ENCODE measurements around the gene MYO7A.

MYO7A gene

GRCh38 chr11:77165066-77165465 lies 37.0 kb downstream of the MYO7A start:
- DNase-seq (ENCODE audit: low read depth) = no peak

GRCh38 chr11:77166021-77166420 lies 38.0 kb downstream of the MYO7A start:
- DNase-seq (ENCODE audit: low read depth) = no peak

DNA sequence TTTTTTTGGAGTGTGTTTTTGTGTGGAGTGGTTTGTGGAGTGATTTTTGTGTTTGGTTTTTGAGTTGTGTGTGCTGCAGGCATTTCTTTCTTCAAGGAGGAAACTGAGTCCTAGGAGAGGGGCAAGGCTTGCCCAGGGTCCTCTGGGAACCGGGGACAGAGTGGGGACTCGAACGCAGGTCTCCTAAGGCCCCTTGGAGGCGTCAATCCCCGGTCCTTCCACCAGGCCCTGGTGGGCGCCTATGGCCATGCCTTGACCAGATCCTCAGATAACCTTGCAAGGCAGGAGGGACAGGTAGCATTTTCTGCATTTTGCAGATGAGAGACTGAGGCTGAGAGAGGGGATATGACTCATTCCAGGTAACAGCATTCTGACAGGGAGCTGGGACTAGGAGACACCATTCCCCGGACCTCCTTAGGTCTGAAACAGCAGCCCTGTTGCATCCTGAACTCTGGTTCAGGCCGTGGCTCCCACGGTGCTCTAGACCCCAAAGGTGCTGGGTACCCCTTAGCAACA lies 39.1 kb downstream of the MYO7A start:
- DNase-seq (ENCODE audit: low read depth) = no peak

GRCh38 chr11:77167791-77168190 lies 39.7 kb downstream of the MYO7A start:
- DNase-seq (ENCODE audit: low read depth) = no peak

GRCh38 chr11:77170107-77170506 lies 42.1 kb downstream of the MYO7A start:
- no peak for DNase-seq (ENCODE audit: low read depth)

DNA sequence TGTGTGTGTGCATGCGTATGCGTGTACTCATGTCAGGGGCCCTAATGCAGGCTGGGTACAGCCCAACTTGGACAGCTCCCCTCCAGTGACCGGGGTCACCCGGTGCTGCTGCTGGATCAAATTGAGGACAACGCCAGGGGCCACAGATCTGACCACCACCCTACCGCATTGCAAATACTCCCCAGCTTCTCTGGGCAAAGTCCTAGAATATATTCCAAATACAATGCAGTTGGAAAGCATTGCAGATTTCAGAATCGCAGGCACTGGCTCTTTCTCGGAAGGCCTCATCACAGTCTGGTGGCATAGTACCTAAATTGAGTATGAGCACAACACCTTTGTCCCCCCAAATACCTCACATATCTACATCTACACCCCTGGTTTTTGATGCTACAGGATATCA lies 43.2 kb downstream of the MYO7A start:
- no peak for DNase-seq (ENCODE audit: low read depth)

GRCh38 chr11:77171885-77172665 lies 44.0 kb downstream of the MYO7A start:
- DNase-seq (ENCODE audit: low read depth) = no peak

GRCh38 chr11:77172666-77172982 lies 44.6 kb downstream of the MYO7A start:
- DNase-seq (ENCODE audit: low read depth) = no peak

DNA sequence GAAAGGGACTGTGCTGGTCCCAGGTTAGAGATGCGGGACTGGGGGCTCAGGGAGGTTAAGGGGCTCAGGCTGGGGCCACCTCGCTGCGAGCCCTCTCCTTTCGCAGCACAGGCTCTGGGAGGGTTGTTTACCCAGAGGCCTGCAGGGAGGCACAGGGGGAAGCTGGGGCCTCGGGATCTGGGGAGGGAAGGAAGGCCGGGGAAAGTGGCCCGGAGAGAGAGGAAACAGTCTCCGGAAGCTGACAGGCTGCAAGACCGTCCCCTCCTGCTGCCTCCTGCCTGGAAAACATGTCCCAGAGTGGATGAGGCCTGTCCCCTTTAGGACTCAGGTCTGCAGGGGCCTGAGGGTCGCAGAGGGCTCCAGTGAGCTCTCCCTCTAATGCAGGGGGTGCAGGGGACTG lies 45.4 kb downstream of the MYO7A start:
- DNase-seq (ENCODE audit: low read depth) = no peak

- no peak for DNase-seq (ENCODE audit: low read depth)
Measured at GRCh38 chr11:77174559-77174958, 46.5 kb downstream of the MYO7A start.

DNA sequence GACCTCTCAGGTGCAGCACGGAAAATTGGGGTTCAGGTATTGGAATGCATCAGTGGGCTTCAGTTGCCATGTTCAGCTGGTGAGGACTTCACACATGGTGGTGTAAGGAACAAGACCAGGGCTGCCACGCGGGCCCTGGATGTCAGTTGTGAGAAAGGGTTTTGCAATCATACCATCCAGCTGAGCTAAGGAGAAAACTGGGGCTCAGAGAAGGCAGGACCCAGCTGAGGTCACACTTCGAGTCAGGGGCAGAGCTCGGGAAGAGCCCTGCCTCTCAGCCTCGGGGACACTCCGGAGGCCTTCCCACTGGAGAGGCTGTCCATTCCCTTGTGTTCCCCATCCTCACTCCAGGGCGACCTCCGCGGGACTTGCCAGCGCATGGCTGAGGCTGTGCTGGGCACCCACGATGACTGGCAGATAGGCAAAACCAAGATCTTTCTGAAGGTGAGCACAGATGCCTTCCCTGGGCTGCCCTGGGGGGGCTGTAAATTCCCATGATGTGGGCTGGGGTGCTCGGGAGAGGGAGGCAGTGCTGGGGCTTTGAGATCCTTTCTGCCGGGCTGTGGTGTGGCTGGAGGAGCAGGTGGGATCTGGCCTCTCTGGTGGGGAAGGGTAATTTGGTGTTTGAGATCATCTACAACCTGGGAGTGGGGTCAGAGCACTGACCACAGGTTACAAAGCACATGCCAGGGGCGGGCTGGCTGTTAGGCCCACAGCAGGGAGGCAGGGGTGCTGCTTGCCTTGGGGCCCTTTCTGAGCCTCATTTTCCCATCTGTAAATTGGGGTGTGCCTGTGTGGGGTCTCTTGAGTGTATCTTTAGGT lies 47.2 kb downstream of the MYO7A start:
- peak; percentile 17 for DNase-seq (ENCODE audit: low read depth)

DNA sequence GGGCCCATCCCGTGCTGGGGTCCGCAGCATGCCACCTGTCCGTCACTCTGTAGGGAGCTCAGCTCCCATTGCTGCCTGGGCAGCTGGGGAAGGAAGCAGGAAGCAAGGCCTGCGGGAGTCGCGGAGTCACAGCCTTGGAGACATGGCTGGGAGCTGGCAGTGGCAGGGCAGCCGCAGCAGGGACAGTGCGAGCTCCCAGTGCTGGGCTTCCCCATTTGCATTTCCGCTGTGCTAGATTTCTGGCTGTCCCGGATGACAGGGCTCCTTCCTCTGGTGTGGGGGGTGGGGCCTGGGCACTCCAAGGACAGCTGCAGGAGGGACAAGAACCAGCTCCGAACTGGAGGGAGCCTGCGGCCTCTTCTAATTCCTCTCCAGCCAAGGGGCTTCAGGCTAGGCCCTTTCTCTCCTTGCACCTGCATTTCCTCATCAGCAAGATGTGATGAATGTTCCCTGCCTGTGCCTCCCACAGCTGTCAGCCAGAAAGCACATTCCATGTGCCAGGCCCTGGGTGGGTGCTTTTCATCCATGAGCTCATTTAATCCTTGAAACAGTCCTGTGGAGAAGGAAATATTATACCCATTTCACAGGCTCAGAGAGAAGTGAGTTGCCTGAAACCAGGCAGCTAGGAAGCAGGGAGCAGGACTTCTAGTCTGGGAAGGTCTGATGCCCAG lies 48.0 kb downstream of the MYO7A start:
- peak; percentile 15 for DNase-seq (ENCODE audit: low read depth)

DNA sequence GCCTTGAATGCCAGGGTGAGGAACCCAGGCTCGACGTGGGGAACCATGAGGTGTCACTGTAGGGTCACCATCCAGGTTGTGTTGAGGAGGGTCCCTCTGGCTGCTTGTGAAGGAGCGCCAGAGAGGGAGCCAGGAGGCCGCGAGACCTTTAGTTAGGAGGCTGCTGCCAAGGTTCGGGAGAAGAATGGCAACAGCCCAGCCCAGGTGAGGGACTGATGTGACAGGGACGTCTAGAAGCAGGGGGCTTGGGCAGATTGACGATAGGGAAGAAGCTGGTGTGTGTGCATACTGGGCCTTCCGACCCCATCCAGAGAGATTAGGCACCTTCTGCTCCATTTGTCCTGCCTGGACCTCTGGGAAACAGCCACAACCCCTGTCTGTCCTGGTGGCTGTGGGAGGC lies 49.0 kb downstream of the MYO7A start:
- DNase-seq (ENCODE audit: low read depth) = no peak

DNA sequence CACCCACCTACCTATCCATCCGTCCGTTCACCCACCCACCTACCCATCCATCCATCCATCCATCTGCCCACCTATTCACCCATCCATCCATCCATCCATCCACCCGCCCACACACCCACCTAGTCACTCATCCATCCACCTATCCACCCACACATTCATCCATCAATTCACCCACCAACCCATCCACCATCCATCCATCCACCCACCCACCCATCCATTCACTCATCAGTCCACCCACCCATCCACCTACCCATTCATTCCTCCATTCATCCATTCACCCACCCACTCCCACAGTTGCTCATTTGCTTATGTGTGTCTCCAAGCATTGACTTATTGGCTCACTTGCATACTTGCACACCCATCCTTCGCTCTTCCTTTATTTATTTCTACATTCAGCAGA lies 50.1 kb downstream of the MYO7A start:
- no peak for DNase-seq (ENCODE audit: low read depth)

- DNase-seq (ENCODE audit: low read depth) = no peak
Measured at GRCh38 chr11:77179048-77179447, 51.0 kb downstream of the MYO7A start.

DNA sequence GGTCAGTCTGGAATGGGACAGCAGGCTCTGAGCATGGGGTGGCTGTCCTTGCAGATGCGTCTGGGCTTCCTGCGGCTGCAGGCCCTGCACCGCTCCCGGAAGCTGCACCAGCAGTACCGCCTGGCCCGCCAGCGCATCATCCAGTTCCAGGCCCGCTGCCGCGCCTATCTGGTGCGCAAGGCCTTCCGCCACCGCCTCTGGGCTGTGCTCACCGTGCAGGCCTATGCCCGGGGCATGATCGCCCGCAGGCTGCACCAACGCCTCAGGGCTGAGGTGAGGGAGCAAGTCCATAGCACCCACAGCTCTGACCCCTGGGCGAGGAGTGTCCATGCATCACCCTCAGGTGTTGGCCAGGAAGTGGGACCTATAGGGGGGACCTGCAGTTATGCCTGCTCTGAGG lies 51.6 kb downstream of the MYO7A start:
- DNase-seq (ENCODE audit: low read depth) = no peak

- no peak for DNase-seq (ENCODE audit: low read depth)
Measured at GRCh38 chr11:77180346-77180745, 52.3 kb downstream of the MYO7A start.

DNA sequence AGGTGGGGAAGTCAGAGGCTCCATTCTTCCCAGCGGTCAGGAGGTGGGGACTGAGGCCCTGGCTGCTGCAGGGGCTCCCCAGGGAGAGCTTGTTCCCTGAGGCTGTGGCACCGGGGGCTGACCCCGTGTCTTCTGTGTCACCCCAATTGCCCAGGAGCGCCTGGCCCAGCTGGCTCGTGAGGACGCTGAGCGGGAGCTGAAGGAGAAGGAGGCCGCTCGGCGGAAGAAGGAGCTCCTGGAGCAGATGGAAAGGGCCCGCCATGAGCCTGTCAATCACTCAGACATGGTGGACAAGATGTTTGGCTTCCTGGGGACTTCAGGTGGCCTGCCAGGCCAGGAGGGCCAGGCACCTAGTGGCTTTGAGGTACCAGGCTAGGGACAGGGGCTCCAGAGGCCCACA lies 53.2 kb downstream of the MYO7A start:
- DNase-seq (ENCODE audit: low read depth) = no peak

DNA sequence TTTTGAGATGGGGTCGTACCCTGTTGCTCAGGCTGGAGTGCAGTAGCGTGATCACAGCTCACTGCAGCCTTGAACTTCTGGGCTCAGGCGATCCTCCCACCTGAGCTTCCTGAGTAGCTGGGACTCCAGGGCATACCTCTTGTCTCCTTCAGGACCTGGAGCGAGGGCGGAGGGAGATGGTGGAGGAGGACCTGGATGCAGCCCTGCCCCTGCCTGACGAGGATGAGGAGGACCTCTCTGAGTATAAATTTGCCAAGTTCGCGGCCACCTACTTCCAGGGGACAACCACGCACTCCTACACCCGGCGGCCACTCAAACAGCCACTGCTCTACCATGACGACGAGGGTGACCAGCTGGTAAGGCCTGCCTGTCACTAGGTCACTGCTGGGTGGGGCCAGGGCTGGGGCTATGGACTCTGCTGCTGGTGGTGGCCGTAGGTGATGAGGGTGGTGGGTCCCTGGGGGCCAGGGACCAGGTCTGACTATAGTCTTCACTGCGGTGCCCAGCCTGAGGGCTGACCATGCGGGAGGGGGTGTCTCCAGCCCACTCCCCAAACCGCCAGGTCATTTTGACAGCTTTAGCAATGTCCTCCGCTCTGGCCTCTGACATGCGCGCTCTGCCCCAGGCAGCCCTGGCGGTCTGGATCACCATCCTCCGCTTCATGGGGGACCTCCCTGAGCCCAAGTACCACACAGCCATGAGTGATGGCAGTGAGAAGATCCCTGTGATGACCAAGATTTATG lies 53.9 kb downstream of the MYO7A start:
- no peak for DNase-seq (ENCODE audit: low read depth)

DNA sequence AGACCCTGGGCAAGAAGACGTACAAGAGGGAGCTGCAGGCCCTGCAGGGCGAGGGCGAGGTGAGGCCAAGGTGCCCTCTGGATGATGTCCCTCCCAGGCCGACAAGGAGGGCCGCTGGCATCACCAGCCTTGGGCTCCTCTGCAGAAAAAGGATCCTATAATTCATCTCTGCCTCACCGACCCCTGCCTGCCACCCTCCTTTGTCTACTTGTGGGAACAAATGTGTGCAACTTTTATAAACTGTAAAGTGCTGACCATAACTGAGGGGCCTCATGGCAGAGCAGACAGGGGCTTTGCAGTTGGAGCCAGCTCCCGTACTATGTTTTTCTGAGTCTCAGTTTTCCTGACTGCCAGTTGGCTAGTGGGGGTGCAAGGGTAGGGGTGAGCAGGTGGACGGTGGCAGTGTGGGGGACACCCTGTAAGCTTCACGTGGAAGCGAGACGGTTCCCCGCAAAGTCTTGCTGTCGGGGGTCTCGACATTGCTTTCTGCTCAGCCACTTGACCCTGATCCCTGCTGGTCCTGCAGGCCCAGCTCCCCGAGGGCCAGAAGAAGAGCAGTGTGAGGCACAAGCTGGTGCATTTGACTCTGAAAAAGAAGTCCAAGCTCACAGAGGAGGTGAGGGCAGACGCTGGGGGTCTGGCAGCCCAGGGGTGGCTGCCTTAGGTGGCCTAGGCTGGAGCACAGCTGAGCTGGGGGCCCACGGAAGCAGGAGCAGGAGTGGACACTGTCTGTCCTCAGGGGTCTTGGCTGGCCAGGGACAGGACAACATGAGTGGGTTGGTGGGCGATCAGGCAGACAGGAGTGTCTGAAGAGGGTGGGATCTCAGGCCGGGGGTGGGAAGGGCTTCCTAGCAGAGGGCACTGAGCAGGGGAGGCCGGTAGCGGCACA lies 54.7 kb downstream of the MYO7A start:
- no peak for DNase-seq (ENCODE audit: low read depth)

- no peak for DNase-seq (ENCODE audit: low read depth)
Measured at GRCh38 chr11:77183431-77183984, 55.5 kb downstream of the MYO7A start.

Measured in amniotic epithelial cell (primary cell).